Nephron progenitor cell (in vitro differentiated cells): ENCODE data around the gene NOD2.

Source experiments
- DNase-seq: peaks from one replicate; pipeline ENCODE4 v3.0.0; 2021
- H3K27ac Mint-ChIP-seq: 2 replicates; pipeline ENCODE4 v1.8.0; 2021; ENCODE audit warnings: mild to moderate bottlenecking, moderate library complexity, mixed read lengths
- H3K27me3 Mint-ChIP-seq: 2 replicates; pipeline ENCODE4 v1.8.0; 2021; ENCODE audit warnings: mild to moderate bottlenecking, low read depth, mixed read lengths; ENCODE audit not compliant: poor library complexity
- H3K36me3 Mint-ChIP-seq: 2 replicates; pipeline ENCODE4 v1.8.0; 2021; ENCODE audit warnings: low read depth, mixed read lengths
- H3K4me1 Mint-ChIP-seq: 2 replicates; pipeline ENCODE4 v1.8.0; 2021; ENCODE audit warnings: mixed read lengths
- H3K4me3 Mint-ChIP-seq: 2 replicates; pipeline ENCODE4 v1.8.0; 2021; ENCODE audit warnings: mild to moderate bottlenecking, moderate library complexity, mixed read lengths
- H3K9me3 Mint-ChIP-seq: 2 replicates; pipeline ENCODE4 v1.8.0; 2021; ENCODE audit warnings: mild to moderate bottlenecking, moderate library complexity, mixed read lengths
- TF ChIP-seq, protein P1 (sequence below): fragments of 200-600 bp; sonication (generic); IDR thresholded peaks from 2 replicates; pipeline ENCODE4 v1.5.0; 2021; ENCODE audit warnings: antibody characterized with exemption

The NOD2 gene

GRCh38 chr16:50692999-50693781, at the start of gene NOD2:
Gene NOD2 (plus strand): TSS chr16:50693606. CDS start chr16:50699496, 5,890 bp downstream.
- H3K4me3 Mint-ChIP-seq = peak within 1 kb of the TSS; percentile 77
- peaks cover 21% of the 10 kb centered on the region for H3K27me3 Mint-ChIP-seq
- DNase-seq = peak; percentile 70
- H3K36me3 Mint-ChIP-seq = no peaks in the 10 kb centered on the region
- peaks cover 34% of the 10 kb centered on the region for H3K4me1 Mint-ChIP-seq
- H3K9me3 Mint-ChIP-seq = no peaks in the 10 kb centered on the region
- H3K27ac Mint-ChIP-seq = no peak within 1 kb of the TSS
- TF ChIP-seq, protein P1, sequence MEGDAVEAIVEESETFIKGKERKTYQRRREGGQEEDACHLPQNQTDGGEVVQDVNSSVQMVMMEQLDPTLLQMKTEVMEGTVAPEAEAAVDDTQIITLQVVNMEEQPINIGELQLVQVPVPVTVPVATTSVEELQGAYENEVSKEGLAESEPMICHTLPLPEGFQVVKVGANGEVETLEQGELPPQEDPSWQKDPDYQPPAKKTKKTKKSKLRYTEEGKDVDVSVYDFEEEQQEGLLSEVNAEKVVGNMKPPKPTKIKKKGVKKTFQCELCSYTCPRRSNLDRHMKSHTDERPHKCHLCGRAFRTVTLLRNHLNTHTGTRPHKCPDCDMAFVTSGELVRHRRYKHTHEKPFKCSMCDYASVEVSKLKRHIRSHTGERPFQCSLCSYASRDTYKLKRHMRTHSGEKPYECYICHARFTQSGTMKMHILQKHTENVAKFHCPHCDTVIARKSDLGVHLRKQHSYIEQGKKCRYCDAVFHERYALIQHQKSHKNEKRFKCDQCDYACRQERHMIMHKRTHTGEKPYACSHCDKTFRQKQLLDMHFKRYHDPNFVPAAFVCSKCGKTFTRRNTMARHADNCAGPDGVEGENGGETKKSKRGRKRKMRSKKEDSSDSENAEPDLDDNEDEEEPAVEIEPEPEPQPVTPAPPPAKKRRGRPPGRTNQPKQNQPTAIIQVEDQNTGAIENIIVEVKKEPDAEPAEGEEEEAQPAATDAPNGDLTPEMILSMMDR = no peak

- Mint-ChIP-seq H3K4me1 (peaks cover 36% of the 10 kb centered on the region), H3K27me3 (no peaks in the 10 kb centered on the region), H3K4me3 (no peak overlapping the region), H3K36me3 (peaks cover 21% of the 10 kb centered on the region), H3K9me3 (no peaks in the 10 kb centered on the region), H3K27ac (no peak overlapping the region)
- no peak for DNase-seq
- TF ChIP-seq, protein P1 = no peak
Measured at GRCh38 chr16:50644245-50644644, 49.2 kb upstream of the NOD2 start.

- peaks cover 31% of the 10 kb centered on the region for H3K4me1 Mint-ChIP-seq
- no peaks in the 10 kb centered on the region for H3K9me3 Mint-ChIP-seq
- no peak for DNase-seq
- TF ChIP-seq, protein P1 = no peak
- peak overlapping the region; percentile 69 for H3K27ac Mint-ChIP-seq
- peaks cover 25% of the 10 kb centered on the region for H3K36me3 Mint-ChIP-seq
- H3K4me3 Mint-ChIP-seq = peak overlapping the region; percentile 1
- H3K27me3 Mint-ChIP-seq = no peaks in the 10 kb centered on the region
Measured at GRCh38 chr16:50644729-50645128, 48.7 kb upstream of the NOD2 start.

DNA sequence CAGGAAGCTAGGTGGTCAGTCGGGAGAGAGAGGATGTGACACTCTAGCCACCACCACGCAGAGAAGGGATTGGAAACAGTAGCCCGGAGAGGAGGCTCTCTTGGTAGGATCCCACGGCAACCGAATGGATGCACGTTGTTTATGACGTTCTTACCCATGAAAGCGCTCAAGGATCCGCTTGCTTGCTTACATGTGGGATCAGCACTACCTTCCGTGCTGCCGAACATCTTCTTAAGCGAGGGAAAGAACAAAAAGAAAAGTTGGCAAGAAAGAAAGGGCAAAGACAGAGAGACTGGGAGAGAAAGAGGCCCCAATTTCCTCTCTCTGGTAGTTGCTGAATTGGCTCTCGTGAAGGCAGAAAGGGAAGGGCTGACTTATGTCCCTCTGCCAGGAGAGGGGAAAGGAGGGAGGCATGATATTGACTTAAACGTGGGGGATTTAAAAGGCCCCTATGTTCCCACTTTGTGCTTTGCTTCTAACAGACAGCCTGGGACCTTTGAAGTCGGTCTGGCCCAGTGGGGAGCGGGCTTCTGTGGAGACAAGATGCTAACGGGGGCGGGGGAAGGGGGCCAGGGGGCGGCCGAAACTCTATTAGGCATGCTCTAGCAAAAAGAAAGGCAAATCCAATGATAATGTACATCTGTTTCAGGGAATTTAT, 47.7 kb upstream of the NOD2 start:
- H3K4me3 Mint-ChIP-seq = no peak overlapping the region
- H3K9me3 Mint-ChIP-seq = no peaks in the 10 kb centered on the region
- peaks cover 25% of the 10 kb centered on the region for H3K36me3 Mint-ChIP-seq
- H3K27ac Mint-ChIP-seq = peak overlapping the region; percentile 77
- peaks cover 27% of the 10 kb centered on the region for H3K4me1 Mint-ChIP-seq
- no peak for DNase-seq
- TF ChIP-seq, protein P1 = no peak
- peaks cover 4% of the 10 kb centered on the region for H3K27me3 Mint-ChIP-seq

DNA sequence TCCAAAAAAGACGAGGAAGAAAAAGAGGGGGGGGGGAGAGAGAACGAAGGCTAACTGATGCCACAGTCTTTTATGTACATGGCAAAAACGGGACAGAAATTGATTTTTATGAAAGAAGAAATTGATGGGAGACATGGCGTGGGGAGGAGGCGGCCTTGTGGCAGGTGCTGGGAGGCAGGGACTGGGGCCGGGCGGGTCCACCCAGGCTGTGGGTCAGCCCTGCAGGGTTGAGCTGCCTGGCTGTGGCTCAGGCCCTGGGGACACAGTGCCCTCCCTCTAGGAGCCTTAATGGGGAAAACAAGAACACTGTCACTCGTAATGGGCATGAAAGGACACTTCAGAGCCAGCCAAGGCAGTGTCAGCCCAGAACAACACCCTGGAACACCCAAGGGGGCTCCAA, 47.1 kb upstream of the NOD2 start:
- Mint-ChIP-seq H3K4me1 (peaks cover 24% of the 10 kb centered on the region), H3K9me3 (no peaks in the 10 kb centered on the region), H3K27ac (no peak overlapping the region), H3K4me3 (no peak overlapping the region), H3K36me3 (peaks cover 25% of the 10 kb centered on the region), H3K27me3 (peaks cover 4% of the 10 kb centered on the region)
- TF ChIP-seq, protein P1 = no peak
- no peak for DNase-seq
